ENCODE measurements around the gene NUCKS1.

Gene NUCKS1

GRCh38 chr1:205667909-205668643, 81.9 kb downstream of the NUCKS1 start:
- Histone ChIP-seq H3K36me3 (ENCODE audit: insufficient read depth, insufficient read length, low read length) (peaks cover 16% of the 10 kb centered on the region), H3K4me1 (ENCODE audit: insufficient read depth, insufficient read length) (peaks cover 52% of the 10 kb centered on the region), H3K4me3 (ENCODE audit: insufficient read length, low read depth) (no peak overlapping the region), H3K27me3 (ENCODE audit: insufficient read depth, insufficient read length) (no peaks in the 10 kb centered on the region), H3K9me3 (ENCODE audit: insufficient read depth, low read length) (no peaks in the 10 kb centered on the region), H3K9ac (ENCODE audit: insufficient read length, low read depth) (peak overlapping the region; percentile 34)
- TF ChIP-seq ZNF274 (IDR thresholded peaks at IDR 0.05; ENCODE audit: low read depth, low read length) (no peak), SUZ12 (IDR thresholded peaks at IDR 0.05; ENCODE audit: extremely low read depth, insufficient read depth, insufficient read length) (no peak), YY1 (IDR thresholded peaks at IDR 0.05; ENCODE audit: insufficient read depth, insufficient read length) (no peak)
- DNase-seq (ENCODE audit: low read depth, low spot score), result no peak

DNA sequence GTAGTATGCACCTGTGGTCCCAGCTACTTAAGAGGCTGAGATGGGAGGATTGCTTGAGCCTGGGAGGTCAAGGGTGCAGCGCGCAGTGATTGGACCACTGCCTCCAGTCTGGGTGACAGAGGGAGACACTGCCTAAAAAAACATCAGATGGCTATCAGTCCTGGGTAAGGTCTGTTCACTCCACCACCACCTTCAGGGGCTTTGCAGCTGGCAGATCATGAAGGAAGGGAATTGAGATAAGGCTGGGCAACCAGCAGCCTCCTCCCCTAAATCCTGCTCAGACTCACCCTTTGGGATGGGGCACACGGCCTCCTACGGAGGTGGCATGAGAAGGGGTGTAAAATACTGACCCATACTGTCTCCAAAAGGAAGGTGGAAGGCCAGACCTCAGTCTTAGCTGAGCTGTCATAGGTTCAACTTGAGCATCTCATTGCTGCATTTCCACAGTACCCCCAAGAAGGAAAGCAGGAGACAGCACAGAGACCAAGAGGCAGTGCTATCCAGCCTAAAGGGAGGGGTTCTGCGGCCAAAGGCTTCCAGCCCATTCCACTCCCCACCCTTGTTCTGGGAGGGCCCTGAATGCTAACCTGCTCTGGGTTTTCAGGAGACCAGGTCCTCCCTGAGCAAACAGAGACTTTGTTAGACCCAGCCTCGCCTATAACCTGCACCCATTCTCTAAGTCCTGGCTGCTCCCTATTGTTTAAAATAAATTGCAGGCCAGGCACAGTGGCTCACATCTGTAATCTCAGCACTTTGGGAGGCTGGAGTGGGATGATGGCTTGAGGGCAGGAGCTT, 83.4 kb downstream of the NUCKS1 start:
- H3K4me1 ChIP-seq (ENCODE audit: insufficient read depth, insufficient read length), result peaks cover 58% of the 10 kb centered on the region
- H3K9me3 ChIP-seq (ENCODE audit: insufficient read depth, low read length), result no peaks in the 10 kb centered on the region
- TF ChIP-seq ZNF274 (IDR thresholded peaks at IDR 0.05; ENCODE audit: low read depth, low read length), result no peak
- no peak for TF ChIP-seq SUZ12 (IDR thresholded peaks at IDR 0.05; ENCODE audit: extremely low read depth, insufficient read depth, insufficient read length)
- no peak overlapping the region for H3K9ac ChIP-seq (ENCODE audit: insufficient read length, low read depth)
- peaks cover 27% of the 10 kb centered on the region for H3K36me3 ChIP-seq (ENCODE audit: insufficient read depth, insufficient read length, low read length)
- H3K27me3 ChIP-seq (ENCODE audit: insufficient read depth, insufficient read length), result no peaks in the 10 kb centered on the region
- H3K4me3 ChIP-seq (ENCODE audit: insufficient read length, low read depth), result no peak overlapping the region
- DNase-seq (ENCODE audit: low read depth, low spot score), result no peak

- Histone ChIP-seq H3K9me3 (ENCODE audit: insufficient read depth, low read length) (no peaks in the 10 kb centered on the region), H3K9ac (ENCODE audit: insufficient read length, low read depth) (peak overlapping the region; percentile 2), H3K27me3 (ENCODE audit: insufficient read depth, insufficient read length) (no peaks in the 10 kb centered on the region), H3K36me3 (ENCODE audit: insufficient read depth, insufficient read length, low read length) (peaks cover 28% of the 10 kb centered on the region), H3K4me1 (ENCODE audit: insufficient read depth, insufficient read length) (peaks cover 58% of the 10 kb centered on the region), H3K4me3 (ENCODE audit: insufficient read length, low read depth) (no peak overlapping the region)
- no peak for TF ChIP-seq SUZ12 (IDR thresholded peaks at IDR 0.05; ENCODE audit: extremely low read depth, insufficient read depth, insufficient read length)
- no peak for TF ChIP-seq YY1 (IDR thresholded peaks at IDR 0.05; ENCODE audit: insufficient read depth, insufficient read length)
- no peak for TF ChIP-seq ZNF274 (IDR thresholded peaks at IDR 0.05; ENCODE audit: low read depth, low read length)
- no peak for DNase-seq (ENCODE audit: low read depth, low spot score)
Observed at GRCh38 chr1:205665201-205666045, 84.6 kb downstream of the NUCKS1 start.

DNA sequence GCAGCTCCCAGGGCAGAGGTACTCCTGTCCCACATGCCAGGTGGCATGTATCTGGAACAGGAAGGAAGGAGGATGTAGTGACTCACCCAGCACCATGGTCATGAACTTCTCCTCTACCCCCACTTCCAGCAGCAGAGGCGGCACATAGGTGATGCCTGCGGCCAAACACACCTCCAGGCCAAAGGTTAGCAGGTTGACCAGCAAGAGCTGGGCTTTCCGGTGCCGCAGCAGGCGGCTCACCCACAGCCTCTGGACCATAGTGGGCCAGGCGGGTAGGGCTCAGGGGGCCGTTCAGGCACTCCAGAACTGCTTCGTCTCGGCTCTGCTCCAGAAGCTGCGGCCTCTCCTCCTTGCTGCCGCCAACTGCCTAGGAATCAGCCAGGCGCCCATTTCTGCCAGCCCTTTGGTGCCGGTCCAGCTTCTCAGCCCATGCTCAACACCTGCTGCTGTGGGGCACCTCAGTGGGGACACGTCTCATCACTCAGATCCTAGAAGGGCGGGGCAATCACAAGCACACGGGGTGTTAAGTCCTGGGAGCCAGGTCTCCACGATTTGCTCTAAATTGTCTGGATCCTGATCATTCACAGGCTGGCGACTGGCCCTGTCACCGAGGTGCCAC, 85.5 kb downstream of the NUCKS1 start:
- no peak for TF ChIP-seq YY1 (IDR thresholded peaks at IDR 0.05; ENCODE audit: insufficient read depth, insufficient read length)
- TF ChIP-seq ZNF274 (IDR thresholded peaks at IDR 0.05; ENCODE audit: low read depth, low read length), result no peak
- Histone ChIP-seq H3K36me3 (ENCODE audit: insufficient read depth, insufficient read length, low read length) (peaks cover 31% of the 10 kb centered on the region), H3K9me3 (ENCODE audit: insufficient read depth, low read length) (no peaks in the 10 kb centered on the region), H3K27me3 (ENCODE audit: insufficient read depth, insufficient read length) (no peaks in the 10 kb centered on the region), H3K4me3 (ENCODE audit: insufficient read length, low read depth) (no peak overlapping the region), H3K9ac (ENCODE audit: insufficient read length, low read depth) (peak overlapping the region; percentile 33), H3K4me1 (ENCODE audit: insufficient read depth, insufficient read length) (peaks cover 58% of the 10 kb centered on the region)
- DNase-seq (ENCODE audit: low read depth, low spot score), result no peak

DNA sequence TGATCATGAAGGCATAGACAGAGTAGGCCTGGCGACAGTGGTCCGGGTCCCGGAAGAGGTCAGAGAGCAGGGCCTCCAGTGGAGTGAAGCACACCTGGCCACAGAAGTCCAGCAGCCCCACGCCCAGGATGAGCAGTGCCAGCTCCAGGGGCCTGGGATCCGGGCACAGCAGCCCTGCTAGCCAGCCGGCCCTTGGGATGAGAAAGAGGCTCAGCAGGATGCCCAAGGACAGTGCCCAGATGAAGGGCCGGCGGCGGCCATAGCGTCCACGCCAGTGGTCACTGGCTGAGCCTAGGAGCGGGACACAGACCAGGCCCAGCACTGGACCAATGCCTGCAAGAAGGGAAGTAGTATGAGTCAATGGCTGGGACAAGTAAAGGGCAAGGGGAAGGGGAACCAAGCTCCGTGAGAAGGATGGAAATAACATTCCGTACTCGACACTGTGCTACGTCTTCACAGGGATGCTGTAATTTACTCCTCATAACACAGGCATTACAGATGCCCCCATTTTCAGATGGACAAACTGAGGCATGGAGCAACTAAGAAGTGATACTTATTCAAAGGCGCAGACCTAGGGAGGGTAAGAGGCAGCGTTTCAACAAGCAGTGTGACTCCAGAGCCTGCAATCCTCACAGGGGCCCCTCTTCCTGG, 86.6 kb downstream of the NUCKS1 start:
- no peak overlapping the region for H3K9ac ChIP-seq (ENCODE audit: insufficient read length, low read depth)
- no peak for DNase-seq (ENCODE audit: low read depth, low spot score)
- H3K4me3 ChIP-seq (ENCODE audit: insufficient read length, low read depth), result no peak overlapping the region
- H3K27me3 ChIP-seq (ENCODE audit: insufficient read depth, insufficient read length), result no peaks in the 10 kb centered on the region
- H3K36me3 ChIP-seq (ENCODE audit: insufficient read depth, insufficient read length, low read length), result peaks cover 40% of the 10 kb centered on the region
- peaks cover 51% of the 10 kb centered on the region for H3K4me1 ChIP-seq (ENCODE audit: insufficient read depth, insufficient read length)
- TF ChIP-seq ZNF274 (IDR thresholded peaks at IDR 0.05; ENCODE audit: low read depth, low read length) (no peak), YY1 (IDR thresholded peaks at IDR 0.05; ENCODE audit: insufficient read depth, insufficient read length) (no peak), SUZ12 (IDR thresholded peaks at IDR 0.05; ENCODE audit: extremely low read depth, insufficient read depth, insufficient read length) (no peak)
- H3K9me3 ChIP-seq (ENCODE audit: insufficient read depth, low read length), result no peaks in the 10 kb centered on the region
